ENCODE data around the gene BHLHE40. TPM values are rescaled to one million over a fixed set of nuclear protein-coding genes. Genes with fewer than 3 reads are reported as not detected.

Gene BHLHE40
- total and polyA plus RNA-seq, 2 of the 8 experiments (the other 6 are each of a cell fraction or from before 2014, with no cell fraction given), result 1.5 to 2.2 TPM

DNA sequence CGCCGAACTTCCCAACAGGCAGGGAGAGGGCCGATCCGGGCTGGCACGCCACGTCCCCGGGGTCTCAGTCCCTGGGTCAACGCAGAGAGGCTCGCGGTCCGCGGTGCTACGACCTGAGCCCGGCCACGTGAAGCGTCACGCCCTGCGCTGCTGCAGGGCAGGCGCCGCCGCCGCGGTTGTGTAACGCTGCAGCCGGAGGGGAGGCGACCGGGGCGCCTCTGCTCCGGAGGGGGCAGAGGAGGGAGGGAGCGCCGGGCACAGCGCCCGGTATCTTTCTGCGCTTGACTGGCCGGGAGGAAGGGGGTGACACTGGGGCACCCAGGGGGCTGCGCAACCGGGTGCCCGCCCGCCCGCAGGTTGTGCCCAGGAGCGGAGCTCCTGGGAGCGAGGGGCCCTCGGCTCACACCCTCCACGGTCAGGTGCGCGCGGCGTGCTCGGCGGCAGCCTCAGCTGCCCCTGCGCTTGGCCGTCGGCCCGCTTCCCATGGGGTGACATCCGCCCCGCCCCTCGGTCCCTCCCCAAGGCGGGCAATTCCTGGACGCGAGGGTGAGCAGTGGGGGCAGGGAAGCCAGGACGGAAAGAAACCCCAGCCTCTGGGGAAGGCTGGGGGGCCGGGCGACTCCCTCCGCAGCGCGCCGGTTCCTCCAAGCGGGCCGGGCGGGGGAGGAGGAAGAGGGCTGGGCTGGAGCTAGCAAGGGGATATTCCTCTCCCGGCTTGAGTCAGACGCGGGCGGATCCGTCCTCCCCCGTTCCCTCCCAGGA, 852 bp upstream of the BHLHE40 start (continued):
- TF ChIP-seq GABPA (IDR thresholded peaks at IDR 0.05; ENCODE audit: borderline replicate concordance, insufficient read depth, low read length), result no peak
- TF ChIP-seq, protein P1, sequence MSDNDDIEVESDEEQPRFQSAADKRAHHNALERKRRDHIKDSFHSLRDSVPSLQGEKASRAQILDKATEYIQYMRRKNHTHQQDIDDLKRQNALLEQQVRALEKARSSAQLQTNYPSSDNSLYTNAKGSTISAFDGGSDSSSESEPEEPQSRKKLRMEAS (IDR thresholded peaks at IDR 0.05), result peak; percentile 95
- TF ChIP-seq, protein P2, sequence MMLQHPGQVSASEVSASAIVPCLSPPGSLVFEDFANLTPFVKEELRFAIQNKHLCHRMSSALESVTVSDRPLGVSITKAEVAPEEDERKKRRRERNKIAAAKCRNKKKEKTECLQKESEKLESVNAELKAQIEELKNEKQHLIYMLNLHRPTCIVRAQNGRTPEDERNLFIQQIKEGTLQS (IDR thresholded peaks at IDR 0.05; ENCODE audit: insufficient read depth, low read depth, low read length), result no peak
- no peak for TF ChIP-seq SRF (IDR thresholded peaks at IDR 0.05; ENCODE audit: low read depth, low read length)
- TF ChIP-seq SP2 (IDR thresholded peaks at IDR 0.05; ENCODE audit: low read length), result no peak
- TF ChIP-seq RBBP5 (IDR thresholded peaks at IDR 0.05; ENCODE audit: borderline replicate concordance, low read depth, low read length), result peak; percentile 35; the same call in 1 of the 2 replicates
- TF ChIP-seq RNF2 (IDR thresholded peaks at IDR 0.05; ENCODE audit: borderline replicate concordance, low read depth, low read length, missing control alignments, poor library complexity, severe bottlenecking), result peak; percentile 59
- TF ChIP-seq HDAC6 (IDR thresholded peaks at IDR 0.05; ENCODE audit: low read depth, low read length), result no peak
- TF ChIP-seq TAF1 (IDR thresholded peaks at IDR 0.05; ENCODE audit: low read depth, low read length), result 0 out of 2 replicates have a peak, but pooled peaks have one; percentile 25
- no peak for TF ChIP-seq GTF2F1 (IDR thresholded peaks at IDR 0.05; ENCODE audit: borderline replicate concordance, low read depth, low read length)
- peak; percentile 77 for TF ChIP-seq KDM4A (IDR thresholded peaks at IDR 0.05; ENCODE audit: low read depth, low read length, severe bottlenecking)
- TF ChIP-seq SIRT6 (IDR thresholded peaks at IDR 0.05; ENCODE audit: low read length), result no peak
- TF ChIP-seq BACH1 (IDR thresholded peaks at IDR 0.05; ENCODE audit: low read length), result no peak
- peak in 1 of 2 experiments; percentile 53; a peak in 1 of 4 replicates for TF ChIP-seq HDAC2 (IDR thresholded peaks at IDR 0.05; ENCODE audit: borderline replicate concordance in 1 of 2, low read depth in 2 of 2, low read length in 2 of 2)
- no peak for TF ChIP-seq NRF1 (IDR thresholded peaks at IDR 0.05; ENCODE audit: low read depth, low read length)
- no peak for TF ChIP-seq CBX8 (IDR thresholded peaks at IDR 0.05; ENCODE audit: borderline replicate concordance, low read depth, low read length)
- TF ChIP-seq RXRA (IDR thresholded peaks at IDR 0.05; ENCODE audit: insufficient read depth, low read depth, low read length), result no peak
- peak; percentile 68 for TF ChIP-seq CEBPB (IDR thresholded peaks at IDR 0.05; ENCODE audit: low read depth, low read length)
- TF ChIP-seq, protein P3, sequence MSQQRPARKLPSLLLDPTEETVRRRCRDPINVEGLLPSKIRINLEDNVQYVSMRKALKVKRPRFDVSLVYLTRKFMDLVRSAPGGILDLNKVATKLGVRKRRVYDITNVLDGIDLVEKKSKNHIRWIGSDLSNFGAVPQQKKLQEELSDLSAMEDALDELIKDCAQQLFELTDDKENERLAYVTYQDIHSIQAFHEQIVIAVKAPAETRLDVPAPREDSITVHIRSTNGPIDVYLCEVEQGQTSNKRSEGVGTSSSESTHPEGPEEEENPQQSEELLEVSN (IDR thresholded peaks at IDR 0.05), result peak; percentile 82
- no peak for TF ChIP-seq JUN (IDR thresholded peaks at IDR 0.05; ENCODE audit: low read depth, low read length)
- no peak; the same call in 1 of the 2 replicates for TF ChIP-seq EGR1 (IDR thresholded peaks at IDR 0.05; ENCODE audit: borderline replicate concordance, low read depth, low read length)
- no peak for TF ChIP-seq JUND (IDR thresholded peaks at IDR 0.05; ENCODE audit: low read length)
- TF ChIP-seq TCF12 (IDR thresholded peaks at IDR 0.05; ENCODE audit: low read depth, low read length), result no peak
